ENCODE results near the gene CLEC17A. TPM values are rescaled to one million over a fixed set of nuclear protein-coding genes. Genes with fewer than 3 reads are reported as not detected.
A peak's percentile ranks its signal among the peaks of the same experiment; 100 is the strongest.
"Not testable (repeated sequence)": the region's sequence is repeated elsewhere in the genome, so short reads cannot be mapped to it uniquely, and the experiment has no call there.

The CLEC17A gene, protein sequence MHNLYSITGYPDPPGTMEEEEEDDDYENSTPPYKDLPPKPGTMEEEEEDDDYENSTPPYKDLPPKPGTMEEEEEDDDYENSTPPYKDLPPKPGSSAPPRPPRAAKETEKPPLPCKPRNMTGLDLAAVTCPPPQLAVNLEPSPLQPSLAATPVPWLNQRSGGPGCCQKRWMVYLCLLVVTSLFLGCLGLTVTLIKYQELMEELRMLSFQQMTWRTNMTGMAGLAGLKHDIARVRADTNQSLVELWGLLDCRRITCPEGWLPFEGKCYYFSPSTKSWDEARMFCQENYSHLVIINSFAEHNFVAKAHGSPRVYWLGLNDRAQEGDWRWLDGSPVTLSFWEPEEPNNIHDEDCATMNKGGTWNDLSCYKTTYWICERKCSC
- 27.0 TPM for polyA plus RNA-seq

- H3K27me3 Mint-ChIP-seq: no peaks in the 10 kb centered on the region
- no peaks in the 10 kb centered on the region for H3K9me3 Mint-ChIP-seq
- H3K4me1 Mint-ChIP-seq: peaks cover 18 to 40% (median 35%) of the 10 kb centered on the region in 3 donors
- peak within 1 kb of the TSS; percentile 80 to 96 (median 91) for H3K27ac Mint-ChIP-seq
- H3K4me3 Mint-ChIP-seq: peak within 1 kb of the TSS; percentile 96 to 98 (median 98)
- H3K36me3 Mint-ChIP-seq: peaks cover 7% of the 10 kb centered on the region
These were observed at the start of gene CLEC17A for GRCh38 chr19:14582894-14583340. TSS of gene CLEC17A (plus strand) at chr19:14583084. CDS start at chr19:14583161, 77 bp downstream.

- H3K36me3 Mint-ChIP-seq: peaks cover 4% of the 10 kb centered on the region
- no peaks in the 10 kb centered on the region for H3K9me3 Mint-ChIP-seq
- peak overlapping the region in 1 of 4 donors; percentile 25 for H3K4me3 Mint-ChIP-seq
- H3K27ac Mint-ChIP-seq: no peak overlapping the region
- H3K4me1 Mint-ChIP-seq: peaks cover 5 to 18% (median 11%) of the 10 kb centered on the region in 3 donors
- H3K27me3 Mint-ChIP-seq: no peaks in the 10 kb centered on the region
These were observed 49.4 kb upstream of the CLEC17A start for GRCh38 chr19:14533450-14533849.

GRCh38 chr19:14536926-14537692 is 45.8 kb upstream of the CLEC17A start:
- H3K9me3 Mint-ChIP-seq: no peaks in the 10 kb centered on the region
- peaks cover 0 to 12% (median 4%) of the 10 kb centered on the region in 3 donors for H3K4me1 Mint-ChIP-seq
- H3K27ac Mint-ChIP-seq: peak overlapping the region in 1 of 3 donors; percentile 50
- no peaks in the 10 kb centered on the region for H3K27me3 Mint-ChIP-seq
- peaks cover 6% of the 10 kb centered on the region for H3K36me3 Mint-ChIP-seq
- no peak overlapping the region for H3K4me3 Mint-ChIP-seq

GRCh38 chr19:14540741-14541525 is 42.0 kb upstream of the CLEC17A start:
- H3K27ac Mint-ChIP-seq: no peak overlapping the region
- H3K4me1 Mint-ChIP-seq: peaks cover 3 to 10% (median 8%) of the 10 kb centered on the region in 3 donors
- H3K4me3 Mint-ChIP-seq: no peak overlapping the region
- H3K27me3 Mint-ChIP-seq: no peaks in the 10 kb centered on the region
- H3K36me3 Mint-ChIP-seq: peaks cover 5% of the 10 kb centered on the region
- no peaks in the 10 kb centered on the region for H3K9me3 Mint-ChIP-seq

DNA sequence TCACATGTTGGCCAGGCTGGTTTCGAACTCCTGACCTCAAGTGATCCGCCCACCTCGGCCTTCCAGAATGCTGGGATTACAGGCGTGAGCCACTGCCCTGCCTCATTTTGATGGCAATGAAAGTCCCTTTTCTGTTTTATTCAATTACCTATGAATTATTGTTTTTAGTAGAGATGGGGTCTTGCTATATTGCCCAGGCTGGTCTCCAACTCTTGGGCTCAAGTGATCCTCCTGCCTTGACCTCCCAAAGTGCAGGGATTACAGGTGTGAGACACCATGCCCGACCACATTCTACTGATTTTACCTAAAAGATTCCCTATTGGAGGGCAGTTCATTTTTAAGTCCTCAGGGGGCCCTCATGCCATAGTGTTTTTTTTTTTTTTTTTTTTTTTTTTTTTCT is 40.9 kb upstream of the CLEC17A start:
- H3K27me3 Mint-ChIP-seq, H3K27ac Mint-ChIP-seq, H3K9me3 Mint-ChIP-seq, H3K4me3 Mint-ChIP-seq, H3K36me3 Mint-ChIP-seq, H3K4me1 Mint-ChIP-seq: not testable (repeated sequence)

GRCh38 chr19:14542711-14543328 is 40.1 kb upstream of the CLEC17A start:
- no peak overlapping the region for H3K27ac Mint-ChIP-seq
- H3K36me3 Mint-ChIP-seq: peaks cover 5% of the 10 kb centered on the region
- H3K4me1 Mint-ChIP-seq: peaks cover 6 to 8% (median 7%) of the 10 kb centered on the region in 3 donors
- peak overlapping the region in 1 of 4 donors; percentile 41 for H3K4me3 Mint-ChIP-seq
- no peaks in the 10 kb centered on the region for H3K27me3 Mint-ChIP-seq
- no peaks in the 10 kb centered on the region for H3K9me3 Mint-ChIP-seq

GRCh38 chr19:14544047-14544446 is 38.8 kb upstream of the CLEC17A start:
- Mint-ChIP-seq H3K4me3 (no peak overlapping the region), H3K4me1 (peaks cover 7 to 8% (median 8%) of the 10 kb centered on the region in 3 donors), H3K9me3 (no peaks in the 10 kb centered on the region), H3K36me3 (peaks cover 4% of the 10 kb centered on the region), H3K27me3 (no peaks in the 10 kb centered on the region), H3K27ac (no peak overlapping the region)

GRCh38 chr19:14544977-14545715 is 37.7 kb upstream of the CLEC17A start:
- no peaks in the 10 kb centered on the region for H3K9me3 Mint-ChIP-seq
- no peak overlapping the region for H3K27ac Mint-ChIP-seq
- H3K4me3 Mint-ChIP-seq: peak overlapping the region in 1 of 4 donors; percentile 27
- H3K36me3 Mint-ChIP-seq: peaks cover 4% of the 10 kb centered on the region
- H3K27me3 Mint-ChIP-seq: no peaks in the 10 kb centered on the region
- H3K4me1 Mint-ChIP-seq: peaks cover 7 to 10% (median 7%) of the 10 kb centered on the region in 3 donors

GRCh38 chr19:14545716-14546082 is 37.2 kb upstream of the CLEC17A start:
- Mint-ChIP-seq H3K4me1 (peaks cover 9 to 14% (median 12%) of the 10 kb centered on the region in 3 donors), H3K9me3 (no peaks in the 10 kb centered on the region), H3K27me3 (no peaks in the 10 kb centered on the region), H3K36me3 (peaks cover 4% of the 10 kb centered on the region), H3K4me3 (peak overlapping the region in 1 of 4 donors; percentile 60), H3K27ac (no peak overlapping the region)

DNA sequence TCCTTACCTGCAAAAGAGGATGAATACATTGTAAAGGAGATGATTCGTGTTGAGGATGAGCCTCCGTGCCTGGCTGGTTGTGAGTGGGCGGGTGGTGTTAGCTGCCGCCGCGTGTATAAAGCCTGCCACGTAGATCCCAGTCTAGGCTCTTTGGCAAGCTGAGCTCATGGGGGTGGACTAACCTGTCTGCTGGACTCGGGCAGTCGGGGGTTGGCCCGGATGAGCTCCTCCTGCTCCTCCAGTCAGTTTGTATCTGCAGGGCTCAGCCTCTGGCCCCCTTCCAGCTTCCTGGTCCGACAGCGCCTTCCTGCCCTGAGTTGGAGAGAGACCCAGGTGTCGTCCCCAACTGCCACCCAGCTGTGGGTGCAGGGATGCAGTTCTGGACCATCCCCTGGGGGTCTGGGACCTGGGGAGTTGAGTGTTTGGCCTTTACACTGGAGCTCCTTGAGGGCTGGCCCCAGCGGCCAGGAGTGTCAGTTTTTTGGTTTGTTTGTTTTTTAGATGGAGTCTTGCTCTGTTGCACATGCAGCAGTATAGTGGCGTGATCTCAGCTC is 32.6 kb upstream of the CLEC17A start:
- peak overlapping the region in 1 of 4 donors; percentile 55 for H3K4me3 Mint-ChIP-seq
- H3K9me3 Mint-ChIP-seq: no peaks in the 10 kb centered on the region
- H3K27me3 Mint-ChIP-seq: no peaks in the 10 kb centered on the region
- peaks cover 11 to 24% (median 23%) of the 10 kb centered on the region in 3 donors for H3K4me1 Mint-ChIP-seq
- peak overlapping the region in 1 of 3 donors; percentile 50 for H3K27ac Mint-ChIP-seq
- H3K36me3 Mint-ChIP-seq: peaks cover 2% of the 10 kb centered on the region

- Mint-ChIP-seq H3K4me1 (peaks cover 15 to 24% (median 23%) of the 10 kb centered on the region in 3 donors), H3K4me3 (peak overlapping the region in 3 of 4 donors; percentile 8 to 87 (median 51)), H3K27ac (peak overlapping the region; percentile 44 to 67 (median 59))
- H3K36me3 Mint-ChIP-seq, H3K27me3 Mint-ChIP-seq, H3K9me3 Mint-ChIP-seq: not testable (repeated sequence)
These were observed 31.5 kb upstream of the CLEC17A start for GRCh38 chr19:14551134-14552005.

DNA sequence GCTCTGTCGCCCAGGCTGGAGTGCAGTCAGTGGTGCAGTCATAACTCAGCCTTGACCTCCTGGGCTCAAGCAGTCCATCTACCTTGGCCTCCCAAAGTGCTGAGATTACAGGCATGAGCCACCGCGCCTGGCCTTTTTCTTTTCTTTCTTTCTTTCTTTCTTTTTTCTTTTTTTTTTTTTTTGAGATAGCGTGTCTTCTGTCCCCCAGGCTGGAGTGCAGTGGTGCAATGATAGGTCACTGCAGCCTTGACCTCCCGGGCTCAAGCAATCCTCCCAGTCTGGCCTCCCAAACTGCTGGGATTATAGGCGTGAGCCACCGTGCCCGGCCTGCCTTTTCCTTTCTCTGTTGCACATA is 30.9 kb upstream of the CLEC17A start:
- not testable (repeated sequence) for H3K27me3 Mint-ChIP-seq, H3K9me3 Mint-ChIP-seq, H3K36me3 Mint-ChIP-seq
- Mint-ChIP-seq H3K4me1 (peaks cover 20 to 29% (median 26%) of the 10 kb centered on the region in 3 donors), H3K4me3 (peak overlapping the region in 1 of 4 donors; percentile 87), H3K27ac (peak overlapping the region in 2 of 3 donors; percentile 44 to 86)
